Hepatocyte (in vitro differentiated cells): ENCODE results near the gene EVI5L.

Experiments used
- EZH2 ChIP-seq: fragments of 200-600 bp; sonication (generic); IDR thresholded peaks from 2 replicates; pipeline ENCODE4 v1.6.1; 2016; ENCODE audit warnings: antibody characterized with exemption, mild to moderate bottlenecking, borderline replicate concordance
- EZH2phosphoT487 ChIP-seq: fragments of 200-600 bp; sonication (generic); IDR thresholded peaks from one replicate; pipeline ENCODE4 v1.6.1; 2018; ENCODE audit warnings: antibody characterized with exemption, mild to moderate bottlenecking, low read depth, moderate library complexity; ENCODE audit not compliant: unreplicated experiment, severe bottlenecking
- TF ChIP-seq, protein P1 (sequence below): fragments of 200-600 bp; sonication (generic); IDR thresholded peaks from 2 replicates; pipeline ENCODE4 v1.5.1; 2016; ENCODE audit warnings: antibody characterized with exemption, mild to moderate bottlenecking; ENCODE audit not compliant: poor library complexity

DNA sequence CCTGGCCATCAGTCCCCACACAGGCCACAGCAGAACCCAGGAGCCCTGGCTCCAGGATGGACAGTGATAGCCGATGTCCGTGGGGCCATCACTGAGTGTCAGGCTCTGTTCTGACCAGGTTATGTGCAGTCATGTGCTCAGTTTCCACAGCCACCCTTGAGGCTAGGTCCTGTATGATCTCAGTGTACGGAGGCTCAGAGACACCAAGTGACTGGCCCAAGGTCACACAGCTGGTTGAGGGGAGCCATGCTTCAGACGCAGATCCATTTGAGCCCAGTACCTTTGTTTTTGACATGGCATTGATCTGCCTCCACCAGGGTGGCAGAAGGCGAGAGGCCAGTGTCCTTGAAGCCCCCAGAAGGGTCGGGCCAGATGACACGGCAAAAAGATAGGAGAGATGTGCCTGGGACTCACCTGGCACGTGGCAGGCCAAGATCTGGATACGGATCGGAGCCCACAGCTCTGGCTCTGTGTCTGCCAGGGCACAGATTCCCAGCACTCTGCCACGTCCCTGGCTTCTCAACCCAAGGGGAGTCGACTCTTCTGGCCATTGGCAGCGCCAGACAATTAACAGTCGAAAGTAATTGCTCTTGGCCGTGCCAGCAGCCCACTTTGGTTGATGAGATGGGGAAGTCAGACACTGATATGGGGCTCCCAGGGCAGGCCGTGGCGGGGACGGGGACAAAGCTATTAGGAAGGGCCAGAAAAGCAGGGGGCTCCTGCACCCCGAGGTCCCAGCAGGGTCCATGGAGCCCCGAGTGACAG lies 15.6 kb downstream of the EVI5L start:
- TF ChIP-seq, protein P1, sequence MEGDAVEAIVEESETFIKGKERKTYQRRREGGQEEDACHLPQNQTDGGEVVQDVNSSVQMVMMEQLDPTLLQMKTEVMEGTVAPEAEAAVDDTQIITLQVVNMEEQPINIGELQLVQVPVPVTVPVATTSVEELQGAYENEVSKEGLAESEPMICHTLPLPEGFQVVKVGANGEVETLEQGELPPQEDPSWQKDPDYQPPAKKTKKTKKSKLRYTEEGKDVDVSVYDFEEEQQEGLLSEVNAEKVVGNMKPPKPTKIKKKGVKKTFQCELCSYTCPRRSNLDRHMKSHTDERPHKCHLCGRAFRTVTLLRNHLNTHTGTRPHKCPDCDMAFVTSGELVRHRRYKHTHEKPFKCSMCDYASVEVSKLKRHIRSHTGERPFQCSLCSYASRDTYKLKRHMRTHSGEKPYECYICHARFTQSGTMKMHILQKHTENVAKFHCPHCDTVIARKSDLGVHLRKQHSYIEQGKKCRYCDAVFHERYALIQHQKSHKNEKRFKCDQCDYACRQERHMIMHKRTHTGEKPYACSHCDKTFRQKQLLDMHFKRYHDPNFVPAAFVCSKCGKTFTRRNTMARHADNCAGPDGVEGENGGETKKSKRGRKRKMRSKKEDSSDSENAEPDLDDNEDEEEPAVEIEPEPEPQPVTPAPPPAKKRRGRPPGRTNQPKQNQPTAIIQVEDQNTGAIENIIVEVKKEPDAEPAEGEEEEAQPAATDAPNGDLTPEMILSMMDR = no peak
- TF ChIP-seq EZH2 = no peak
- TF ChIP-seq EZH2phosphoT487 = no peak
